ENCODE measurements around the gene RREB1.
"Not testable (repeated sequence)": the region's sequence is repeated elsewhere in the genome, so short reads cannot be mapped to it uniquely, and the experiment has no call there.

The RREB1 gene

DNA sequence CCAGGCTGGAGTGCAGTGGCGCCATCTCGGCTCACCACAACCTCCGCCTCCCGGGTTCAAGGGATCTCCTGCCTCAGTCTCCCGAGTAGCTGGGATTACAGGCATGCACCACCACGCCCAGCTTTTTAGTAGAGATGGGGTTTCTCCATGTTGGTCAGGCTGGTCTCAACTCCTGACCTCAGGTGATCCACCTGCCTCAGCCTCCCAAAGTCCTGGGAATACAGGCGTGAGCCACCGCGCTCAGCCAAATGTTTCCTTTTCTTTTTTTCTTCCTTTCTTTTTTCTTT lies 155.7 kb downstream of the RREB1 start:
- not testable (repeated sequence) for DNase-seq (ENCODE audit: low read depth)

DNA sequence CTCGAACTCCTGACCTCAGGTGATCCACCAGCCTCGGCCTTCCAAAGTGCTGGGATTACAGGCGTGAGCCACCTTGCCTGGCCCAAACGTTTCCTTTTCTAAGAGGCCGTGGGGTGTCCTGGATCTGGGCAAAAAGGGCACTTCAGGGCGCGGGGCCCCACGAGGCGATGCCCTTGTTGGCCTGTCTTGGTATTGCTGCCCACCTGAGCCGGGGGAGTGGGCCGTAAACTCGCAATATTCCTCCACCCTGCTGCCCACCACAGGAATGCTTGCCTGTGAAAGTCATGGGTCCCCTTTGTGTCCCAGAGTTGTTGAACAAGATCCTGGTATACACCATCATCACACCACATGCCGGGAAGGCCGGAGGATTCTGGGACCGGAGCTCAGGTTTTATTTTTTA lies 156.3 kb downstream of the RREB1 start:
- no peak for DNase-seq (ENCODE audit: low read depth)

DNA sequence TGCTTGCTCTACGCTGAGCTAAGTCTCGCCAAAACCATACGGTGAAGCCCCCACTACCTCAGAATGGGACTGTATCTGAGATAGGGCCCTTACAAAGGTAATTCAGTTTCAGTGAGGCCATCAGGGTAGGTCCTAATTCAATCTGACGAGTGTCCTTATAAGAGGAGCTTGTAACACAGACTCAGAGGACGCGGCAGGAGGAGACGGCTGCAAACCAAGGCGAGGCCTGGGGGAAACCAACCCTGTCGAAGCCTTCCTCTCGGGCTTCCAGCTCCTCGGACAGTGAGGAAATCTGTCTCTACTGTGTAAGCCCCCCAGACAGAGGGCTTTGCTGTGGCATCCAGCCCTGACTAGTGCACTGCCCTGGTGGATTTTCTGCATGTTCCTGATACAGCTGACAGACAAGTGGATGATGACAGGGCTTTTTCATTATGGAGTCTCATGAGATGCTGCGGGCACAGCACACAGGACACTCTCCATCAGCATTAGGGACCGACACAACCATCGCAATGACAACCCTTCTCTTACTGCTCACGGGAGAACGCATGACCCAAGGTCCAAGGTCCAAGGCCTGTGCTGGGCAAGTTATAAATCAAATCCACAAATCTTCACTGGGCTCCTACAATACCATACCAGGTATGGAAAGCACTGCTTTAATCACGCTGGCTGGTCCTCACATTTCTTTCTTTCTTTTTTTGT lies 157.1 kb downstream of the RREB1 start:
- DNase-seq (ENCODE audit: low read depth) = no peak

DNA sequence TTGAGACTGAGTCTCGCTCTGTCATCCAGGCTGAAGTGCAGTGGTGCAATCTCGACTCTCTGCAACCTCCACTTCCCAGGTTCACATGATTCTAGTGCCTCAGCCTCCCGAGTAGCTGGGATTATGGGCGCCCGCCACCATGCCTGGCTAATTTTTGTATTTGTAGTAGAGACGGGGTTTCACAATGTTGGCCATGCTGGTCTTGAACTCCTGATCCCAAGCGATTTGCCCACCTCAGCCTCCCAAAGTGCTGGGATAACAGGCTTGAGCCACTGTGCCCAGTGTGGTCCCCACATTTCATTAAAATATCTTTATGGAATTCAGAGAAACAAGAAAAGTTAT lies 157.6 kb downstream of the RREB1 start:
- not testable (repeated sequence) for DNase-seq (ENCODE audit: low read depth)

DNA sequence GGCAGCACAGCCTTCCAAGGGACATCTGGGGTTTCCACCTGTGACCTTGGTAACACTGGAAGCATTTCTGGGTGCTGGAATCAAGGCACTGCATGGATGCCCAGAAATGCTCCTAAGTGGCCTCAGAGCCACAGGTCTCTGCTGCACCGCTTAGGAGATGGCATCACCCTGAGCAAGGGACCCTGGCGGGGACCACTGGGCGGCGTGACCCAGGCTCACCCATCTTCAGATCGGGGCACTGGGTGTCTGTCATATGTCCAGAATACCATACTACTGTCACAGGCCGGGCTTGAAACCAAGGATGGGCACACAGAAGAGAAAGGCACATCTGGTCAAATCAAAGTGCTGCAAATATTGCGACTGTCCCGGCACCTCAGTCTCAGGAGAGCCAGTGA lies 159.3 kb downstream of the RREB1 start:
- no peak for DNase-seq (ENCODE audit: low read depth)

DNA sequence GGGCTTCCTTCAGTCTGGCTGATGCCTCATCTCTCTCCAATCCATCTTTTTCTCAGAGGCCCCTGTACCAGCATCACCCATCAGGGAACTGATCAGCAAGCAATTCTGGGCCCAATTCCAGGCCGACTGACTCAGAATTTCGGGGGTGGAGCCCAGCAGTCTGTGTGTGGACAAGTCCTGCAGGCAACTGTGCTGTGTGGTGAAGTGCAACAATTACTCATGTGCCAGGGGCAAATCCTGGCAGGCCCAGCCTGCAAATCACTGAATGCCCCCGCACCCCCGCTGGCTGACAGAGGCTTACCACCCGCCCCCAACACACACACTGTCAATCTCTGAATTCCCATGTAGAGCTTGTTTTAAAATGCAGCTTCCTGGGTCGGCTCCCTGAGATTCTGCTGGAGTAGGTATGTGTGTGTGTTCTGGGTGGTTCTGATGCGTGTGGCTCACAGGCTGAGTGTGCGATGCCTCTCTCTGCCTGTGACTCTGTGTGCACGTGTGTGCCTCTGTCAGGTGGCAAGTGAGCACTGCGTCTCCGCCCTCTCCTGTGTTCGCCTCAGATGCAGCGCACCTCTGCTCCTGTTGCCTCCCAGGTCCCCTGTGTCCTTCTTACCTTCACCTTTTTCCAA lies 159.8 kb downstream of the RREB1 start:
- peak; percentile 91 for DNase-seq (ENCODE audit: low read depth)

DNA sequence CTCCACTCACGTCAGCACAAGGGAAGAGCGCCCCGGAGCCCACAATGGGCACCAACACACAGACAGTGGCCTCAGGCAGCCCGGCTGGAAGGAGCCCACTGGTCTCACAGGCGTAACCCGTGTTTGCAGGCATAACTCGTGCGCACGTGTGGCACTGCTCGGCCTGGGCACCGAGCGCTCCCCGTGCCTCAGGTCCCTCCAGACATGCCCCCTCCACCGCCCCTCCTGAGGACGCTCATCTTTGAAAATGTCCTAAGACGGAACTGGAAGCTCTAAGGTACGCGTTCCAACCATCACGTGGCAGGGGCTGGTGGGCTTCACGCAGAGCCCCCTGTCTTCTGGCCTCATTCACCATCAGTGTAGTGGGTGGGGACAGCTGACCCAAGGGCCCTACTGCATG lies 160.6 kb downstream of the RREB1 start:
- DNase-seq (ENCODE audit: low read depth) = no peak

DNA sequence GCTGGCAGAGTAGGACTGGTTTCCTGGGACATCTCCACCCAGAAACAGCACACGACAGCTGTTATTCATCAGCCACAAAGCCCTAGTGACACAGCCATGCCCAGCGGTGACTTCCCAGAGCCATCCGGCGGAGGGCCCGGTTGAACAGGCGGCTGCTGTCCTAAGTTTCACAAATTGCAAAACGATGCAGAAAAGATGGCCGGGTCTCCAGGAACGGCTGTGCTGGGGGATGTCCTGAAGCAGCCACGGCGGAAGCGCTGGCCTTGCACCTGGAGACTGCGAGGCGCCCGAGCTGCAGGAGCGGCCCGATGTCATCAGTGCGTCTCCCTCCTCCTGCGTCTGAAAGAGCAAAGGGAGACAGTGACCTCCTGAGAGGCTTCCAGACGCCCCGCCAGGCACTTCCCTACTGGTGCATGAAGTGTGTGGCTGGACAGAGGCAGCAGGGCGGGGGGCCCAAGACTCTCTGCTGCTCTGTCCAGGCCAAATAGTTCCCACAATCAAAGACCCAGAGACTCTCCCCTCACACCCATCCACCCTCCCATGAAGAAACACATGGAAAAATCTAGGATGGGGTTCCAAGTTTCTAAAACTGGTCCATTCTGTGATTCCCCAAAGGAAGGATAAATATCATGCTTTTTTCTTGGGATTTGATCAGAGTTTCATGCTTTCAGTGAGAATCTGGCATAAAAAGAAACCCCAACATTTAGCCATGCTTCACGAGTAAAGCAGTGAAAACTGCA lies 161.2 kb downstream of the RREB1 start:
- no peak for DNase-seq (ENCODE audit: low read depth)

DNA sequence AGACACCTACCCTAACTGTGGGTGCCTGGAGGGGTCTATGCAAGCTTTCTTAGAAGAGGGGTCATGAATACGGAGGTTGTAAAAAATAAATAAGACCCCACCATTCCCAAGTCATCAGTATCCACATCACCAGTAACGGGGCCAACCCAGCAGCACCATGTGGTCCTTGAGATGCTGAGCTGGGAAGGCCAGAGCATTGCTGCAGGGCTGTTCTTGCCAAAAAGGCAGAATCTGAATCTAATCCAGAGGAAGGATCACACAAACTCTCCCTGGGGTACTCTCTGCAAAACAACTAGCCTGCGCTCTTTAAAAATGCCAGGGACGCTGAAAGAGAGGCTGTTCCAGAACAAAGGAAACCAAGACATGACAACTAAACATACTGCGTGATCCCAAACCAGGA lies 162.1 kb downstream of the RREB1 start:
- DNase-seq (ENCODE audit: low read depth) = no peak

DNA sequence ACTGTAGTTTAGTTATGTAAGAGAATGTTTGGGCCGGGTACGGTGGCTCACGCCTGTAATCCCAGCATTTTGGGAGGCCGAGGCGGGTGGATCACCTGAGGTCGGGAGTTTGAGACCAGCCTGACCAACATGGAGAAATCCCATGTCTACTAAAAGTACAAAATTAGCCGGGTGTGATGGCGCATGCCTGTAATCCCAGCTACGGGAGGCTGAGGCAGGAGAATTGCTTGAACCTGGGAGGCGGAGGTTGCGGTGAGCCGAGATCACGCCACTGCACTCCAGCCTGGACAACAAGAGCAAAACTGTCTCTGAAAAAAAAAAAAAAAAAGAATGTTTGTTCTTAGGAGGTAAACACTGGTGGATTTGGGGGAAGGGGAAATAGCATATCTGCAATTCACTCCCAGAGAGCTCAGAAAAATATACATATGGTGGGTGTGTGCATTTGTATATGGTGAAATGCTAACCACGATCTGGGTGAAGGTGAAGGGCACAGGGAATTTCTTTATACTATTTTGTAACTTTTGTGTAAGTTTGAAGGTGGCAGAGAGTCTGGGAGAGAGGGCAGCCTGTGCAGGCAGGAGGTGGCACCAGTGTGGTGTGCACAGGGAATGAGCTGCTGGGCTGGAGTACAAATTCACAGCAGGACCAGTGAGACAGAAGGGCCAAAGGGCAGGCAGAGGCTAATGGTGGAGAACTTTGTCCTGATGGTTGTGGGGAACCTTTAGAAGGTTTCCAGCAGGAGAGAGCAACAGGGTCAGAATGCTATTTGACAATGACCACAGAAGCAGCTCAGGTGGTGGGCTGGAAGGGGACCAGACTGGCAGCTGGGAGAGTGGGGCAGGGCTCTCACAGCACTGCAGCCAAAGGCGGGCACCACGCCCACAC lies 162.8 kb downstream of the RREB1 start:
- no peak for DNase-seq (ENCODE audit: low read depth)

DNA sequence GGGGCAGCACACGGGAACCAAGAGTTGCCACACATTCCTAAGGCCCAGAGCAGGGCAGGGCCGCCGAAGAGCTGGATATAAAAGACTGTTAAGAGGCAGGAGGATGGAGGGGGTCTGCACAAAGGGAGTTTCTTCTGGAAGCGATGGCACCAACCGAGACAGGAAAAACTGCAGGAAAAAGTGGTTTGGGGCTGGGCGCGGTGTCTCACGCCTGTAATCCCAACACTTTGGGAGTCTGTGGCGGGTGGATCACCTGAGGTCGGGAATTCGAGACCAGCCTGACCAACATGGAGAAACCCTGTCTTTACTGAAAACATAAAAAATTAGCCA lies 163.4 kb downstream of the RREB1 start:
- no peak for DNase-seq (ENCODE audit: low read depth)

DNA sequence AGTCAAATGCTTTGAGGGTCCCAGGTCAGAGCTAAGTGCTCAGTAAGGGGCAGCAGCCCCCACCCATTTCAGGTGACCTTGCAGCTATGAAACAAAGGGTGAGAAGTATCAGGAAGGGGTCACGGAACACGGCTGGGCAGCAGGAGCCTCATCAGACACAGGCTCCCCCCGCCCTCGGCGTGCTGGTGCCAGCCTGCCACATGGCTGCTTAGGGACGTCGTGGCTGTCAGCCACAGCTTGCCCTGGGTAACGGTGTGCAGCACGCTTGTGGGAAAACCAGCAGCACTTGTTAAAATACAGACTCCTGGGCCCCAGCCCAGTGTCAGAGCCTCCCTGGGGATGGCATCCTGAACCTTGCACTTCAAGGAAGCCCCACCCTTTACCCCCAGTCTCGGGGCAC lies 165.9 kb downstream of the RREB1 start:
- DNase-seq (ENCODE audit: low read depth) = no peak

DNA sequence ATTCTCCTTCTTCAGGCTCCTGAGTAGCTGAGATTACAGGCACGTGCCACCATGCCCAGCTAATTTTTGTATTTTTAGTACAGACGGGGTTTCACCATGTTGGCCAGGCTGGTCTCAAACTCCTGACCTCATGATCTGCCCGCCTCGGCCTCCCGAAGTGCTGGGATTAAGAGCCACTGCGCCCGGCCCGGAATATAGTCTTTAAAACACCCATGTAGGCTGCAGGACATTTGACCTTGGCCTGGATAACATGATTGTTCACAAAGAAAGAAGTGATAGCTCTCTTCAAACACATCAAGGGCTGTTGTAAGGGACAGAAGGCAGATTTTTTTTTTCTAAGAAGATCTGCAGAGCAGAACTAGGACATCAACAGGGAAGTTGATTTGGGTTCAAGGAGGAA lies 166.8 kb downstream of the RREB1 start:
- DNase-seq (ENCODE audit: low read depth) = not testable (repeated sequence)

DNA sequence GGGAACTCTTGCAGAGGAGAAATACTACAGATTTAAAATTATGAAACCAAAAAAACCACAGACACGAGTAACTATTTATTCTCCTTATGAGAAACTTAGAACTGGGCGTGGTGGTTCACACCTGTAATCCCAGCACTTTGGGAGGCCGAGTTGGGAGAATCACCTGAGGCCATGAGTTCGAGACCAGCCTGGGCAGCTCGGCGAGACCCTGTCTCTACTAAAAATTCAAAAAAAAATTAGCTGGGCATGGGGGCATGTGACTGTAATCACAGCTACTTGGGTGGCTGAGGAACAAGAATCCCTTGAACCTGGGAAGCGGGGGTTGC lies 168.4 kb downstream of the RREB1 start:
- DNase-seq (ENCODE audit: low read depth) = no peak

DNA sequence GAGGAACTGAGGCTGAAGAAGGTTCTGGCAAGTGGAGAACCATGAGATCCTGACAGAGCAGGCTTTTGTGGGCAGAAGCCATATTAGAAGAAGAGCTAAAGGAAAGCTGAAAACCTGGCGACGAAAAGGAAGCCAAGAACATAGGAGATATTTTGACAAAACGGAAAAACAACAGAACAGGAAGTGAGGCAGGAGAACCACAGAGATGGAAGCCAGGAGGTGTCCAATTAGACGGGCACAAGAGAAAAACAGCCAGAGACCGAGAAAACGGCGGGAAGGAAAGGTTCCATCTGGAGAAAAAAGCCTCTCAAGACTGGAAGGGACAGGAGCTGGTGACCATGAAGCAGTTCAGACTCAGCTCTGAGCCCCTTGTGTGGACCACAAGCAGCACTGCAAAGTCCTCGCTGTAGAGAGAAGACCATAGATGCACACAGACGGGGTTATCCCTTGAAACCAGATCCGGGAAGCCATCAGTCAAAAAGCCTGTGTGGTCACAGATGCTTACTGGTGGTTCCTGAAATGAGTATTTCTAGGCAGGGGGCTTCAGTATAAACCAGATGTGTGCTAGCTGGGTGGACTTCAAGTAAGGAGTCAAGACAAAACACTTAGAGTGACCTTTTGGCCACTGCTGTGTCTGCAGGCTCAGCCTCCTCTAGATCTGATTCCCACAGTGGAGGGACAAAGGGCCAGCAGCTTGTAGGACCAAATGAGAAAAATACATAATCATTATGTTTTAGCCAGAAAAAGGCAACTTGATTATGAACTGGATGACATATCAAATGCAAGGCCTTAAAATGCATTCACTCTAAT lies 174.5 kb downstream of the RREB1 start:
- no peak for DNase-seq (ENCODE audit: low read depth)

DNA sequence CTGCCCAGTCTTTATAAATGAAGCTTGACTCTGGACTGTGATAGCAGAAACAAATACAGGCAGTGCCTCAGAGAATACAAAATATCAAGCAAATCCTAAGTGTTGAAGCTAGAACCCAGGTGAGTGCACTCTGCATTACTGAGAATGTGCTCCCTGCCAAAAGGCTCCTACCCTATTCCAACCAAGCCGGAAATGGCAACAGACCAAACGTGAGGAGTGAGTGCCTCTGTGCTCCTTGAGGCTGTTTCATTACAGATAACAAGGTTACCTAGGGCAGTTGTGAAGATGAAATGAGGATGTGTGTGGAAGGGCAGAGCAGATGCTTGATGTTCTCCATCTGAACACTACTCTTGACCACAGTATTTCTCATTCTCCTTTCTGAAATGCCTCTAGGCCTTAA lies 175.9 kb downstream of the RREB1 start:
- DNase-seq (ENCODE audit: low read depth) = no peak

DNA sequence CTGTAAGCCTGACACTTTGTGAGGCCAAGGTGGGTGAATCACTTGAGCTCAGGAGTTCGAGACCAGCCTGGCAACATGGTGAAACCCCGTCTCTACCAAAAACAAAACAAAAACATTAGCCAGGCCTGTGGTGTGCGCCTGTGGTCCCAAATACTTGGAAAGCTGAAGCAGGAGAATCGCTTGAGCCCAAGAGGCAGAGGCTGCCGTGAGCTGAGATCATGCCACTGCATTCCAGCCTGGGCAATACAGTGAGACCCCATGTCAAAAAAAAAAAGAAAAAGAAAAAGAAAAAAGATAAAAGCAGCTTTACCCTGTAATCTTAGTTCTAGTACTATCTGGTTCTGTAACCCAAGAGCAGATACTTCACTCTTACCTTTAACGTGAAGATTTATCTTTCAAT lies 177.7 kb downstream of the RREB1 start:
- DNase-seq (ENCODE audit: low read depth) = no peak

DNA sequence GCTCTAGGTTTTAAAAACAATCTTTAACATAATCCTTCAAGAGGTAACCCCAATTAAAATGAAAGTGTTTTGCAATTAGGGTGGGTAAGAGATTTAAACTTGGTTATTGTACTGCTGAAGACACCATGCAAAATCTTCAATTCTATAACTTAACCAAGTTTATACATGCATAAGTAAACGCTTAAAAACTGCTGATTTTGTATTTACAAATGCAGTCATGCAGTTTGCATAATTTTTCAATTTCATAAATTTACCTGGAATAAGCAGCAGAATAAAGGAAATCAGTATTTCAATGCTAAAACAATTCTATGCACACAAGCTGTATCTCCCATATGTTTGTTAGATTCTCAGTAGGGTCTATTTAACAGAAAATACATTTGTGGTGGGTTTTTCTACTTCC lies 182.3 kb downstream of the RREB1 start:
- no peak for DNase-seq (ENCODE audit: low read depth)

DNA sequence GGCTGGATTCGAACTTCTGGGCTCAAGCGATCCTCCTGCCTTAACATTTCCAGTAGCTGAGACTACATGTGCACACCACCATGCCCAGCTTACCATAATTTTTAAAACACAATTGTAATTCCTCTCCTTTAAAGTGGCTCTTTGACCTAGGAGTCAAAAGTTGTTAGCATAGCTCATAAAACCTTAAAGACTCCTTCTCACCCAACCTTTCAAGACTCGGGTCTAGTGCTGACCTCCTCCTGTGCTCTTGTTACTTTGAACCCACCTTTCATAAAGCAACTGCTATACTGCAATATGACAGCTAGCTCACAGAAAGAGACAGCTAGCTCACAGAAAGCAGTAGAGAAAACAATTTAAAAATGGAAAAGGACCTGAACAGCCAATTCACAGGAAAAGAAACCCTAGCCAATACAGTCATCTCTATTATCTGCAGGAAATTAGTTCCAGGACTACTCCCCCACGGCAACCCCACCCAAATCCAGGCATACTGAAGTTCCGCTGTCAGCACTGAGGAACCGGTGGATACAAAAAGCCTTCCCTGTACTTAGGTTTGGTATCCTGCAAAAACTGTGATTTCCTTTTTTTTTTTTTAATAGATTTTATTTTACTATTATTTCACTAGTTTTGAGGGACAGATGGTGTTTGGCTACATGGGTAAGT lies 185.0 kb downstream of the RREB1 start:
- no peak for DNase-seq (ENCODE audit: low read depth)

DNA sequence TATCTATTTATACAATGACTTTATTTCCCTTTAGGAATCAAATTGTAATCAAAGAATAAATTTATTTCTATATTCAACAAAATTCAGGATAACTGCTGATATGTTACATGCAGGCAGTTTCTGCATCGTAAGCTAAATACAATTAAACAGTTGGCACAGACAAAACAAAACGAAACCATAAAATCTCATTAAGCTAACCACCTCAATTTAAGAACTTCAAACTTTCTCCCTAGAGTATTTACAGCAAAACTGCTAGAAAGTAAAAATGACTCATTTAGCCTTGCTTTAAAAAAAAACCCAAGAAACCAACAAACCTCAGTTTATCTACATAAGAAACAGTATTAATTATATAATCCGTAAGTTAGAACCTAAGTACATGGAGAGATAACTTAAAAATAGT lies 188.2 kb downstream of the RREB1 start:
- DNase-seq (ENCODE audit: low read depth) = no peak

DNA sequence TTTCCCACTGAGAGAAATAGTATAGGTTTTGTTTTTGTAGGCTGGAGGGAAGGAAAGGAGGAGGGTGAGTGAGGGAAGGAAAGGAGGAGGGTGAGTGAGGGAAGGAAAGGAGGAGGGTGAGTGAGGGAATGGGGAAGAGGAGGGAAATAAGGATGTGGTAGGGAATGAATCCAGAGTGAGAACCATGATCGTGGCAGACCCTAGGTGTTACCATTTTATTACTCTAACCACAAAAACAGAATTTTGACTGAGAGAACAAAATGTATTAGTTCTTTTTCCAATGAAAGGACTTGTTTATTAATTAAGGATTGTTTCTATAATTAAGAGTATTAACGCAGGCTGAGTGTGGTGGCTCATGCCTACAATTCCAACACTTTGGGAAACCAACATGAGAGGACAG lies 188.8 kb downstream of the RREB1 start:
- no peak for DNase-seq (ENCODE audit: low read depth)

DNA sequence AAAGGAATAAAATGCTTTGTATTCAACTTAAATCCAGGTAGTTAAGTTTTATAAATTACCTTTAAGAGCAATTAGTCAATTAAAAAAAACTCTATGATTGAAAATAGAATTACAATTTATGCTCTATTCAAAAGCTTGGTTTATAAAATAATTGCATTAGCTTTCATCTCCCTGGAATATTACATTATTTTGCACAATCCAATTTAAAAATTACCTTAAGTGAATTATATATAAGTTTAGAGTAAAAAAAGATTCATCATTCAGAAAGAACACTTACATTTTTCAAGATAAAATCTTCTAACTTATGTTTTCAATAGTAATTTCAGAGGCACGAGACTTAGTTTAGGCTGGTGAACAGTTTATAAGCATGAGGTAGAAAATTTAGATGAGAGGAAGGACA lies 190.4 kb downstream of the RREB1 start:
- no peak for DNase-seq (ENCODE audit: low read depth)

Measured in HS-5 (cell line).